H1 (cell line): ENCODE results near the gene CDIPT. TPM values are rescaled to one million over a fixed set of nuclear protein-coding genes. Genes with fewer than 3 reads are reported as not detected.
A peak's percentile ranks its signal among the peaks of the same experiment; 100 is the strongest.

ENCODE experiments used
- CHD1 ChIP-seq: IDR thresholded peaks from 2 replicates; pipeline ENCODE4 v1.6.1; 2012; ENCODE audit warnings: low read depth, low read length, improper control_type of control experiment
- CREB1 ChIP-seq: IDR thresholded peaks from 2 replicates; pipeline ENCODE4 v1.6.1; 2012; ENCODE audit warnings: inconsistent platforms
- EZH2 ChIP-seq: fragments of 200-600 bp; sonication (generic); IDR thresholded peaks from 2 replicates; pipeline ENCODE4 v1.7.1; 2012; ENCODE audit warnings: low read depth, mild to moderate bottlenecking, moderate library complexity, low read length, inconsistent platforms; ENCODE audit not compliant: severe bottlenecking
- KDM4A ChIP-seq: IDR thresholded peaks from one replicate; pipeline ENCODE4 v1.7.1; 2012; ENCODE audit warnings: low read depth, mild to moderate bottlenecking, moderate library complexity, low read length, inconsistent platforms; ENCODE audit not compliant: severe bottlenecking
- POLR2AphosphoS5 ChIP-seq: IDR thresholded peaks from 2 replicates; pipeline ENCODE4 v1.6.1; 2011; ENCODE audit warnings: low read depth, low read length
- SAP30 ChIP-seq: fragments of 300-600 bp; sonication (generic); IDR thresholded peaks from 2 replicates; pipeline ENCODE4 v1.7.1; 2012; ENCODE audit warnings: low read length, moderate library complexity, mild to moderate bottlenecking, inconsistent platforms; ENCODE audit not compliant: insufficient read depth, insufficient replicate concordance
- SP1 ChIP-seq: IDR thresholded peaks from 2 replicates; pipeline ENCODE4 v1.6.1; 2011; ENCODE audit warnings: low read depth, low read length
- SP4 ChIP-seq: IDR thresholded peaks from 2 replicates; pipeline ENCODE4 v1.6.1; 2012; ENCODE audit warnings: low read length, inconsistent platforms
- polyA plus RNA-seq, 7 experiments: library from polyadenylated mRNA; depleted of rRNA in 3 of 7; stranded (reverse) in 5 of 7; unstranded in 2 of 7; fragments of >200 nt in 5 of 7; fragments of 200-250 nt in 2 of 7; gene quantifications; 1 replicate in 5 of 7; 2 replicates in 1 of 7; 4 replicates in 1 of 7; pipeline versions ENCODE4 v1.2.1 to v1.2.3, GENCODE V29; 2011 to 2013; ENCODE audit warnings: missing spikeins in 2 of 7, mixed read lengths in 2 of 7
- total RNA-seq: library from RNA; stranded (reverse); fragmentation: NEBNext Ultra II Directional; extraction: Animal tissue kit (Norgen Biotek cat#: 25700); gene quantifications from 2 replicates; pipeline ENCODE4 v1.2.1, GENCODE V29; 2021

CDIPT gene
- total and polyA plus RNA-seq, 2 of the 8 experiments (the other 6 are each of a cell fraction or from before 2014, with no cell fraction given): 69.2 to 140 TPM

DNA sequence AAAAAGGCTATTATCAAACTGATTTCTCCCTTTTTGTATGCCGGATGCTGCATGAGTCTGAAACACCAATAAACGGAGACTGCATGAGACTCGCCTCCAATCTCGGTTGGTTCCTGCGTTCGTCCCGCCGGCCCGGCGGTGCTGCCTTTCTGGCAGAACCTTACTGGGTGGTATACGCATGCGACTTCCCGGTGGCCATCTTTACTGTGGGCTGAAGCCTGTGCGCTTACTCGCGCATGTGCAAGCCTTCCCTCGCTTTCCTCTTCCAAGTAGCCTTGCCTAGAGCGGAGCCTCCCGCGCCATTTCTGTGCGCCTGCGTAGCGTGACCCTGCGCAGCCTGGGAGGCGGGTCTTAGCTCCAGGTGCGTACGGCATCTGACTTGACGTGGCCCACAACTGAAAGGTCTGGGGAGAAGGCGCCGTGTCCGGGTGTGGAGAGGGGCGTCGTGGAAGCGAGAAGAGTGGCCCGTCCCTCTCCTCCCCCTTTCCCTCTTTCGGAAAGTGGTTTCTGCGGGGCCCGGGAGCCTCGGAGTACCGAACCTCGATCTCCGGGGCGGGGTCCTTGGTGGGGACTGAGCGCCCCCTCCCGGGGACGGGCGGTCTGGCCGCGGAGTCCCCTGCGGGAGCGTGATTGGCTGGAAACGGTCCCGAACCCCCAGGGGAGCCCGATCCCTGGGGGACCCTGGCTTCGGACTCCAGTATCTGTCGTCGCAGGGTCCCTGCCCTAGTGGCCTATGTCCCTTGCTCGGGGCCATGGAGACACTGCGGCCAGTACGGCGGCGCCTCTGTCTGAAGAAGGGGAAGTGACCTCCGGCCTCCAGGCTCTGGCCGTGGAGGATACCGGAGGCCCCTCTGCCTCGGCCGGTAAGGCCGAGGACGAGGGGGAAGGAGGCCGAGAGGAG lies 47.0 kb downstream of the CDIPT start, which contains the start of gene PAGR1 (continued):
- TF ChIP-seq POLR2AphosphoS5 (peak; percentile 93), KDM4A (no peak), SAP30 (no peak), SP4 (peak; percentile 85; the same call in 1 of the 2 replicates), CREB1 (peak; percentile 95), CHD1 (peak; percentile 83), SP1 (peak; percentile 45), EZH2 (no peak)
